Measurements from ENCODE around the gene TMPRSS12. TPM values are rescaled to one million over a fixed set of nuclear protein-coding genes. Genes with fewer than 3 reads are reported as not detected.
"Not testable (repeated sequence)": the region's sequence is repeated elsewhere in the genome, so short reads cannot be mapped to it uniquely, and the experiment has no call there.

The TMPRSS12 gene
- total RNA-seq, 4 donors from 2014 or later: not detected

- TF ChIP-seq POLR2A (IDR thresholded peaks at IDR 0.05) (no peak), EP300 (IDR thresholded peaks at IDR 0.05) (no peak), POLR2AphosphoS5 (IDR thresholded peaks at IDR 0.05) (no peak), CTCF (IDR thresholded peaks at IDR 0.05) (no peak)
Observed at GRCh38 chr12:50841716-50842531, 802 bp upstream of the TMPRSS12 start.

GRCh38 chr12:50845021-50845647 lies 2.4 kb downstream of the TMPRSS12 start:
- peaks cover 8% of the 10 kb centered on the region for H3K27me3 ChIP-seq
- no peak overlapping the region for H3K4me3 ChIP-seq
- no peaks in the 10 kb centered on the region for H3K4me1 ChIP-seq
- TF ChIP-seq CTCF (IDR thresholded peaks at IDR 0.05) (no peak), POLR2A (IDR thresholded peaks at IDR 0.05) (no peak), POLR2AphosphoS5 (IDR thresholded peaks at IDR 0.05) (no peak), EP300 (IDR thresholded peaks at IDR 0.05) (no peak)
- H3K27ac ChIP-seq: no peak overlapping the region
- H3K9me3 ChIP-seq: peaks cover 0 to 6% (median 0%) of the 10 kb centered on the region in 3 donors
- H3K36me3 ChIP-seq: no peaks in the 10 kb centered on the region
- ATAC-seq: no peak

More at GRCh38 chr12:50841716-50842531, 802 bp upstream of the TMPRSS12 start:
- H3K36me3 ChIP-seq: no peaks in the 10 kb centered on the region
- no peaks in the 10 kb centered on the region for H3K4me1 ChIP-seq
- H3K27ac ChIP-seq: no peak overlapping the region
- H3K27me3 ChIP-seq: peaks cover 8% of the 10 kb centered on the region
- no peak overlapping the region for H3K4me3 ChIP-seq
- 64 to 69% methylated on average over 5 to 6 of the region's 7 CpGs for whole genome bisulfite sequencing, 2 donors (ENCODE audit: low coverage in 1 of 2)
- ATAC-seq: no peak
- peaks cover 0 to 6% (median 0%) of the 10 kb centered on the region in 3 donors for H3K9me3 ChIP-seq

- TF ChIP-seq POLR2AphosphoS5 (IDR thresholded peaks at IDR 0.05) (no peak), CTCF (IDR thresholded peaks at IDR 0.05) (no peak), EP300 (IDR thresholded peaks at IDR 0.05) (no peak), POLR2A (IDR thresholded peaks at IDR 0.05) (no peak)
- 80 to 81% methylated on average over 1 to 2 of the region's 2 CpGs for WGBS, 2 donors (ENCODE audit: low coverage in 1 of 2)
Observed at GRCh38 chr12:50848963-50849362, 6.2 kb downstream of the TMPRSS12 start.

GRCh38 chr12:50855218-50855617 lies 12.5 kb downstream of the TMPRSS12 start:
- H3K4me3 ChIP-seq, H3K36me3 ChIP-seq, ATAC-seq, H3K4me1 ChIP-seq, H3K9me3 ChIP-seq, H3K27me3 ChIP-seq, H3K27ac ChIP-seq: not testable (repeated sequence)
- WGBS, 2 donors (ENCODE audit: low coverage in 1 of 2): 100% methylated on average over 1 of the region's 1 CpG; no CpG with 5 or more reads in 1 of the 2 donors

More at GRCh38 chr12:50848963-50849362, 6.2 kb downstream of the TMPRSS12 start:
- H3K4me3 ChIP-seq: no peak overlapping the region
- H3K9me3 ChIP-seq: no peaks in the 10 kb centered on the region
- no peak overlapping the region for H3K27ac ChIP-seq
- ATAC-seq: no peak
- no peaks in the 10 kb centered on the region for H3K36me3 ChIP-seq
- no peaks in the 10 kb centered on the region for H3K4me1 ChIP-seq
- no peaks in the 10 kb centered on the region for H3K27me3 ChIP-seq

GRCh38 chr12:50855679-50856078 lies 13.0 kb downstream of the TMPRSS12 start:
- H3K36me3 ChIP-seq, H3K9me3 ChIP-seq, H3K27me3 ChIP-seq, H3K4me3 ChIP-seq, ATAC-seq, H3K4me1 ChIP-seq, H3K27ac ChIP-seq: not testable (repeated sequence)
- WGBS, 2 donors (ENCODE audit: low coverage in 1 of 2): 100% methylated on average over 2 of the region's 2 CpGs

All from gastroesophageal sphincter (tissue), 4 donors.